Mesenchymal stem cell (in vitro differentiated cells and primary cell): ENCODE results near the gene SEC14L2.

ENCODE experiments used
- DNase-seq: peaks from one replicate; pipeline ENCODE4 v3.0.0-alpha.2; 2013
- H2AFZ ChIP-seq: one replicate; pipeline ENCODE4 v1.6.1; 2013; ENCODE audit warnings: low read depth, mild to moderate bottlenecking, control low read depth, inconsistent platforms, low read length, moderate library complexity
- H2AK5ac ChIP-seq: 2 replicates; pipeline ENCODE4 v1.6.1; 2013; ENCODE audit warnings: low read length, moderate library complexity, mild to moderate bottlenecking, inconsistent platforms; ENCODE audit not compliant: severe bottlenecking
- H2BK120ac ChIP-seq: one replicate; pipeline ENCODE4 v1.6.1; 2013; ENCODE audit warnings: low read depth, mild to moderate bottlenecking, inconsistent platforms, low read length, moderate library complexity
- H2BK12ac ChIP-seq, 2 experiments: one replicate each; pipeline ENCODE4 v1.6.1; 2013; ENCODE audit warnings: inconsistent platforms in 2 of 2, low read length in 2 of 2, mild to moderate bottlenecking in 2 of 2, moderate library complexity in 2 of 2, control low read depth in 1 of 2
- H2BK15ac ChIP-seq: one replicate; pipeline ENCODE4 v1.6.1; 2013; ENCODE audit warnings: mild to moderate bottlenecking, low read depth, inconsistent platforms; ENCODE audit not compliant: poor library complexity, severe bottlenecking
- H2BK5ac ChIP-seq: 2 replicates; pipeline ENCODE4 v1.6.1; 2013; ENCODE audit warnings: low read depth, mild to moderate bottlenecking, low read length, control low read depth, inconsistent platforms; ENCODE audit not compliant: poor library complexity, severe bottlenecking
- H3K14ac ChIP-seq, 2 experiments: one replicate each; pipeline ENCODE4 v1.6.1; 2013; ENCODE audit warnings: inconsistent platforms in 2 of 2, low read length in 2 of 2, control low read depth in 1 of 2, mild to moderate bottlenecking in 1 of 2, moderate library complexity in 1 of 2
- H3K18ac ChIP-seq, 2 experiments: one replicate each; pipeline ENCODE4 v1.6.1; 2013; ENCODE audit warnings: inconsistent platforms in 2 of 2, low read length in 2 of 2, control low read depth in 1 of 2, low read depth in 1 of 2, mild to moderate bottlenecking in 1 of 2
- H3K23ac ChIP-seq, 2 experiments: one replicate each; pipeline ENCODE4 v1.6.1; 2013; ENCODE audit warnings: inconsistent platforms in 2 of 2, low read length in 2 of 2, mild to moderate bottlenecking in 2 of 2, moderate library complexity in 2 of 2, control low read depth in 1 of 2
- H3K27ac ChIP-seq: 2 replicates; pipeline ENCODE4 v1.5.1; 2013; ENCODE audit warnings: mild to moderate bottlenecking, moderate library complexity, low read length, control low read depth, inconsistent platforms; ENCODE audit not compliant: poor library complexity, severe bottlenecking
- H3K27me3 ChIP-seq, 2 experiments: 2 replicates each; pipeline versions ENCODE4 v1.6.1 to v1.7.0; 2013; ENCODE audit warnings: low read length in 2 of 2, mild to moderate bottlenecking in 2 of 2, moderate library complexity in 2 of 2, control low read depth in 1 of 2, inconsistent platforms in 1 of 2; ENCODE audit not compliant: control insufficient read depth in 1 of 2, insufficient read depth in 1 of 2
- H3K36me3 ChIP-seq, 2 experiments: 2 replicates each; pipeline versions ENCODE4 v1.6.1 to v1.7.0; 2013; ENCODE audit warnings: low read length in 2 of 2, control low read depth in 1 of 2, inconsistent platforms in 1 of 2, low read depth in 1 of 2, mild to moderate bottlenecking in 1 of 2; ENCODE audit not compliant: insufficient read depth in 2 of 2, control insufficient read depth in 1 of 2
- H3K4ac ChIP-seq, 2 experiments: one replicate each; pipeline ENCODE4 v1.6.1; 2013; ENCODE audit warnings: inconsistent platforms in 2 of 2, low read length in 2 of 2, mild to moderate bottlenecking in 2 of 2, moderate library complexity in 2 of 2, control low read depth in 1 of 2, low read depth in 1 of 2
- H3K4me1 ChIP-seq: 2 replicates; pipeline ENCODE4 v1.6.1; 2013; ENCODE audit warnings: low read depth, low read length, control low read depth; ENCODE audit not compliant: control insufficient read depth, insufficient read depth
- H3K4me2 ChIP-seq: 2 replicates; pipeline ENCODE4 v1.6.1; 2013; ENCODE audit warnings: low read length, mild to moderate bottlenecking, inconsistent platforms; ENCODE audit not compliant: poor library complexity, severe bottlenecking
- H3K4me3 ChIP-seq, 2 experiments: 2 replicates each; pipeline versions ENCODE4 v1.5.1 to v1.7.0; 2013; ENCODE audit warnings: low read length in 2 of 2, mild to moderate bottlenecking in 2 of 2, control low read depth in 1 of 2, low read depth in 1 of 2; ENCODE audit not compliant: insufficient read depth in 1 of 2
- H3K79me1 ChIP-seq: replicated peaks from 2 replicates; pipeline ENCODE4 v1.6.1; 2013; ENCODE audit warnings: mild to moderate bottlenecking, control low read depth, low read length, inconsistent platforms; ENCODE audit not compliant: poor library complexity, severe bottlenecking
- H3K9ac ChIP-seq: 2 replicates; pipeline ENCODE4 v1.7.0; 2013; ENCODE audit warnings: mild to moderate bottlenecking, low read length, moderate library complexity
- H3K9me3 ChIP-seq: 2 replicates; pipeline ENCODE4 v1.7.0; 2013; ENCODE audit warnings: mild to moderate bottlenecking, low read length; ENCODE audit not compliant: control insufficient read depth
- H4K8ac ChIP-seq: one replicate; pipeline ENCODE4 v1.6.1; 2013; ENCODE audit warnings: inconsistent platforms, mild to moderate bottlenecking, low read length, moderate library complexity
- H4K91ac ChIP-seq: one replicate; pipeline ENCODE4 v1.6.1; 2013; ENCODE audit warnings: mild to moderate bottlenecking, low read length, inconsistent platforms
- WGBS: methylation state at CpG from one replicate; pipeline ENCODE4 v1.1.7; 2013; ENCODE audit warnings: mixed read lengths; 5-methylcytosine and 5-hydroxymethylcytosine counted together

SEC14L2 gene

GRCh38 chr22:30392661-30393321 lies 4.0 kb upstream of the SEC14L2 start:
- Histone ChIP-seq H3K18ac (no peak overlapping the region), H3K23ac (no peak overlapping the region), H3K14ac (no peak overlapping the region), H3K36me3 (no peaks in the 10 kb centered on the region), H4K91ac (no peak overlapping the region), H3K9me3 (peaks cover 7% of the 10 kb centered on the region), H2AK5ac (peak overlapping the region; percentile 58), H2AFZ (no peak overlapping the region), H3K79me1 (peaks cover 7% of the 10 kb centered on the region), H2BK15ac (no peak overlapping the region), H2BK120ac (no peak overlapping the region), H2BK5ac (no peak overlapping the region), H3K27ac (peak overlapping the region; percentile 35), H3K4me1 (peaks cover 31% of the 10 kb centered on the region), H3K4me3 (no peak overlapping the region), H3K27me3 (no peaks in the 10 kb centered on the region), H3K4me2 (peak overlapping the region; percentile 31), H3K4ac (no peak overlapping the region), H3K9ac (no peak overlapping the region), H4K8ac (no peak overlapping the region), H2BK12ac (no peak overlapping the region)
- WGBS = 82% methylated on average over 8 of the region's 9 CpGs
- DNase-seq = no peak

- no peak overlapping the region for H2BK15ac ChIP-seq
- no peak overlapping the region for H2BK12ac ChIP-seq
- no peak overlapping the region for H2BK5ac ChIP-seq
- no peak for DNase-seq
- H4K91ac ChIP-seq = no peak overlapping the region
- H2AFZ ChIP-seq = no peak overlapping the region
- peaks cover 11% of the 10 kb centered on the region for H3K79me1 ChIP-seq
- no peak overlapping the region for H3K18ac ChIP-seq
- no peaks in the 10 kb centered on the region for H3K36me3 ChIP-seq
- no peak overlapping the region for H3K4ac ChIP-seq
- no peak overlapping the region for H2BK120ac ChIP-seq
- H3K9ac ChIP-seq = no peak overlapping the region
- H3K4me3 ChIP-seq = no peak overlapping the region
- peaks cover 7% of the 10 kb centered on the region for H3K9me3 ChIP-seq
- H3K27ac ChIP-seq = peak overlapping the region; percentile 35
- peak overlapping the region; percentile 97 for H2AK5ac ChIP-seq
- H3K27me3 ChIP-seq = no peaks in the 10 kb centered on the region
- H3K4me1 ChIP-seq = peaks cover 37% of the 10 kb centered on the region
- no peak overlapping the region for H4K8ac ChIP-seq
- WGBS = 82% methylated on average over 7 of the region's 7 CpGs
- no peak overlapping the region for H3K23ac ChIP-seq
- peak overlapping the region in 1 of 2 experiments; percentile 63 for H3K14ac ChIP-seq
- no peak overlapping the region for H3K4me2 ChIP-seq
Observed at GRCh38 chr22:30393322-30393680, 3.5 kb upstream of the SEC14L2 start.

GRCh38 chr22:30393885-30394284 lies 2.9 kb upstream of the SEC14L2 start:
- H2BK5ac ChIP-seq = no peak overlapping the region
- H2BK15ac ChIP-seq = no peak overlapping the region
- 76% methylated on average over 3 of the region's 3 CpGs for WGBS

GRCh38 chr22:30397656-30398635 lies 1.1 kb downstream of the SEC14L2 start:
- H4K8ac ChIP-seq = no peak overlapping the region
- peaks cover 34% of the 10 kb centered on the region for H3K4me1 ChIP-seq
- H2BK12ac ChIP-seq = peak overlapping the region in 1 of 2 experiments; percentile 28
- peaks cover 28% of the 10 kb centered on the region for H3K79me1 ChIP-seq
- peak; percentile 8 for DNase-seq
- peak overlapping the region; percentile 41 for H2AK5ac ChIP-seq
- H3K36me3 ChIP-seq = peaks cover 2 to 4% of the 10 kb centered on the region in 2 experiments
- no peak overlapping the region for H2BK120ac ChIP-seq
- H4K91ac ChIP-seq = peak overlapping the region; percentile 13
- H3K9ac ChIP-seq = peak overlapping the region; percentile 68
- no peaks in the 10 kb centered on the region for H3K27me3 ChIP-seq
- no peak overlapping the region for H3K14ac ChIP-seq
- H3K9me3 ChIP-seq = no peaks in the 10 kb centered on the region
- peak overlapping the region in 1 of 2 experiments; percentile 75 for H3K18ac ChIP-seq
- peak overlapping the region; percentile 86 for H3K4me2 ChIP-seq
- H3K4me3 ChIP-seq = peak overlapping the region; percentile 82 to 89
- no peak overlapping the region for H3K27ac ChIP-seq
- H3K23ac ChIP-seq = no peak overlapping the region
- no peak overlapping the region for H2BK15ac ChIP-seq
- H3K4ac ChIP-seq = no peak overlapping the region
- H2BK5ac ChIP-seq = no peak overlapping the region
- peak overlapping the region; percentile 64 for H2AFZ ChIP-seq
- 34% methylated on average over 9 of the region's 11 CpGs for WGBS

More at GRCh38 chr22:30393885-30394284, 2.9 kb upstream of the SEC14L2 start:
- H3K9ac ChIP-seq = no peak overlapping the region
- no peak overlapping the region for H4K91ac ChIP-seq
- no peak overlapping the region for H3K14ac ChIP-seq
- no peaks in the 10 kb centered on the region for H3K27me3 ChIP-seq
- no peak overlapping the region for H2AFZ ChIP-seq
- H2AK5ac ChIP-seq = peak overlapping the region; percentile 97
- H3K27ac ChIP-seq = no peak overlapping the region
- DNase-seq = no peak
- H4K8ac ChIP-seq = no peak overlapping the region
- no peaks in the 10 kb centered on the region for H3K36me3 ChIP-seq
- no peak overlapping the region for H3K4me3 ChIP-seq
- H3K4me1 ChIP-seq = peaks cover 41% of the 10 kb centered on the region
- H3K9me3 ChIP-seq = peaks cover 7% of the 10 kb centered on the region
- no peak overlapping the region for H2BK12ac ChIP-seq
- no peak overlapping the region for H3K4me2 ChIP-seq
- H3K23ac ChIP-seq = no peak overlapping the region
- H3K18ac ChIP-seq = no peak overlapping the region
- no peak overlapping the region for H3K4ac ChIP-seq
- no peak overlapping the region for H2BK120ac ChIP-seq
- H3K79me1 ChIP-seq = peaks cover 14% of the 10 kb centered on the region
